Measurements from ENCODE around the gene CENPL.
"Not testable (repeated sequence)": the region's sequence is repeated elsewhere in the genome, so short reads cannot be mapped to it uniquely, and the experiment has no call there.

The CENPL gene

GRCh38 chr1:173857363-173857917, 32.8 kb upstream of the CENPL start:
- no peak for DNase-seq (ENCODE audit: low read depth in 2 of 2)

GRCh38 chr1:173856903-173857302, 32.2 kb upstream of the CENPL start:
- DNase-seq (ENCODE audit: low read depth in 2 of 2) = no peak

- no peak for DNase-seq (ENCODE audit: low read depth in 2 of 2)
Observed at GRCh38 chr1:173856014-173856413, 31.3 kb upstream of the CENPL start.

GRCh38 chr1:173853074-173853473, 28.4 kb upstream of the CENPL start:
- no peak for DNase-seq (ENCODE audit: low read depth in 2 of 2)

GRCh38 chr1:173852105-173852504, 27.4 kb upstream of the CENPL start:
- no peak for DNase-seq (ENCODE audit: low read depth in 2 of 2)

GRCh38 chr1:173832748-173833147, 8.1 kb upstream of the CENPL start:
- no peak for DNase-seq (ENCODE audit: low read depth in 2 of 2)

- no peak for DNase-seq (ENCODE audit: low read depth in 2 of 2)
Observed at GRCh38 chr1:173827611-173828010, 2.9 kb upstream of the CENPL start.

- no peak for DNase-seq (ENCODE audit: low read depth in 2 of 2)
Observed at GRCh38 chr1:173823781-173824314, 835 bp downstream of the CENPL start.

- DNase-seq (ENCODE audit: low read depth in 2 of 2) = no peak
Observed at GRCh38 chr1:173821680-173822079, 3.0 kb downstream of the CENPL start.

- DNase-seq (ENCODE audit: low read depth in 2 of 2) = no peak
Observed at GRCh38 chr1:173818459-173818858, 6.2 kb downstream of the CENPL start.

- not testable (repeated sequence) for DNase-seq (ENCODE audit: low read depth in 2 of 2)
Observed at GRCh38 chr1:173813654-173814053, 11.0 kb downstream of the CENPL start.

- DNase-seq (ENCODE audit: low read depth in 2 of 2) = no peak
Observed at GRCh38 chr1:173802961-173803360, 21.7 kb downstream of the CENPL start.

GRCh38 chr1:173799995-173800394, 24.7 kb downstream of the CENPL start:
- not testable (repeated sequence) for DNase-seq (ENCODE audit: low read depth in 2 of 2)

- DNase-seq (ENCODE audit: low read depth in 2 of 2) = no peak
Observed at GRCh38 chr1:173798078-173798477, 26.6 kb downstream of the CENPL start.

GRCh38 chr1:173789841-173790240, 34.8 kb downstream of the CENPL start:
- no peak for DNase-seq (ENCODE audit: low read depth in 2 of 2)

GRCh38 chr1:173784997-173785396, 39.7 kb downstream of the CENPL start:
- no peak for DNase-seq (ENCODE audit: low read depth in 2 of 2)

- DNase-seq (ENCODE audit: low read depth in 2 of 2) = no peak
Observed at GRCh38 chr1:173779936-173780335, 44.7 kb downstream of the CENPL start.

- no peak for DNase-seq (ENCODE audit: low read depth in 2 of 2)
Observed at GRCh38 chr1:173775578-173776226, 49.0 kb downstream of the CENPL start.

- DNase-seq (ENCODE audit: low read depth in 2 of 2) = no peak
Observed at GRCh38 chr1:173771560-173771959, 53.1 kb downstream of the CENPL start.

- DNase-seq (ENCODE audit: low read depth in 2 of 2) = not testable (repeated sequence)
Observed at GRCh38 chr1:173770330-173770729, 54.4 kb downstream of the CENPL start.

GRCh38 chr1:173768827-173769226, 55.9 kb downstream of the CENPL start:
- no peak for DNase-seq (ENCODE audit: low read depth in 2 of 2)

- no peak for DNase-seq (ENCODE audit: low read depth in 2 of 2)
Observed at GRCh38 chr1:173768206-173768605, 56.5 kb downstream of the CENPL start.

- DNase-seq (ENCODE audit: low read depth in 2 of 2) = not testable (repeated sequence)
Observed at GRCh38 chr1:173764331-173764730, 60.4 kb downstream of the CENPL start.

- no peak for DNase-seq (ENCODE audit: low read depth in 2 of 2)
Observed at GRCh38 chr1:173758980-173759379, 65.7 kb downstream of the CENPL start.
